Measurements from ENCODE around the gene OLFML3.

The OLFML3 gene

GRCh38 chr1:113965703-113966412, 13.4 kb upstream of the OLFML3 start:
- Mint-ChIP-seq H3K4me1 (no peaks in the 10 kb centered on the region), H3K27me3 (no peaks in the 10 kb centered on the region), H3K4me3 (no peak overlapping the region), H3K36me3 (peaks cover 39% of the 10 kb centered on the region), H3K27ac (no peak overlapping the region), H3K9me3 (no peaks in the 10 kb centered on the region)
- ATAC-seq (ENCODE audit: low read depth) (no peak), DNase-seq (ENCODE audit: low spot score in 2 of 2) (no peak)

- DNase-seq (ENCODE audit: low spot score in 2 of 2) (no peak), ATAC-seq (ENCODE audit: low read depth) (no peak)
- H3K27ac Mint-ChIP-seq, result no peak overlapping the region
- H3K36me3 Mint-ChIP-seq, result peaks cover 27% of the 10 kb centered on the region
- no peaks in the 10 kb centered on the region for H3K4me1 Mint-ChIP-seq
- H3K4me3 Mint-ChIP-seq, result no peak overlapping the region
- H3K9me3 Mint-ChIP-seq, result no peaks in the 10 kb centered on the region
- no peaks in the 10 kb centered on the region for H3K27me3 Mint-ChIP-seq
Observed at GRCh38 chr1:113972954-113973353, 6.3 kb upstream of the OLFML3 start.

- Mint-ChIP-seq H3K27me3 (no peaks in the 10 kb centered on the region), H3K27ac (no peak overlapping the region), H3K4me3 (no peak overlapping the region), H3K9me3 (no peaks in the 10 kb centered on the region), H3K4me1 (no peaks in the 10 kb centered on the region), H3K36me3 (peaks cover 15% of the 10 kb centered on the region)
- no peak for ATAC-seq (ENCODE audit: low read depth)
- no peak for DNase-seq (ENCODE audit: low spot score in 2 of 2)
Observed at GRCh38 chr1:113975211-113975895, 3.9 kb upstream of the OLFML3 start.

GRCh38 chr1:113976609-113977278, 2.5 kb upstream of the OLFML3 start:
- no peak overlapping the region for H3K27ac Mint-ChIP-seq
- H3K9me3 Mint-ChIP-seq, result no peaks in the 10 kb centered on the region
- no peaks in the 10 kb centered on the region for H3K27me3 Mint-ChIP-seq
- ATAC-seq (ENCODE audit: low read depth), result no peak
- peaks cover 13% of the 10 kb centered on the region for H3K36me3 Mint-ChIP-seq
- no peaks in the 10 kb centered on the region for H3K4me1 Mint-ChIP-seq
- H3K4me3 Mint-ChIP-seq, result no peak overlapping the region
- no peak for DNase-seq (ENCODE audit: low spot score in 2 of 2)

- Mint-ChIP-seq H3K4me3 (no peak overlapping the region), H3K27me3 (no peaks in the 10 kb centered on the region), H3K4me1 (peaks cover 3% of the 10 kb centered on the region), H3K27ac (no peak overlapping the region), H3K36me3 (peaks cover 10% of the 10 kb centered on the region), H3K9me3 (no peaks in the 10 kb centered on the region)
- ATAC-seq (ENCODE audit: low read depth) (no peak), DNase-seq (ENCODE audit: low spot score in 2 of 2) (no peak)
Observed at GRCh38 chr1:113977906-113978305, 1.4 kb upstream of the OLFML3 start.

- no peak for DNase-seq (ENCODE audit: low spot score in 2 of 2)
- Mint-ChIP-seq H3K9me3 (no peaks in the 10 kb centered on the region), H3K36me3 (no peaks in the 10 kb centered on the region), H3K4me3 (no peak overlapping the region), H3K27ac (no peak overlapping the region), H3K4me1 (peaks cover 3% of the 10 kb centered on the region), H3K27me3 (no peaks in the 10 kb centered on the region)
- ATAC-seq (ENCODE audit: low read depth), result no peak
Observed at GRCh38 chr1:113980110-113980509, 836 bp downstream of the OLFML3 start.

GRCh38 chr1:113981962-113982931, 3.0 kb downstream of the OLFML3 start:
- no peak overlapping the region for H3K4me3 Mint-ChIP-seq
- no peak overlapping the region for H3K27ac Mint-ChIP-seq
- H3K27me3 Mint-ChIP-seq, result peaks cover 2% of the 10 kb centered on the region
- DNase-seq (ENCODE audit: low spot score in 2 of 2), result no peak
- ATAC-seq (ENCODE audit: low read depth), result no peak
- H3K9me3 Mint-ChIP-seq, result no peaks in the 10 kb centered on the region
- H3K36me3 Mint-ChIP-seq, result peaks cover 2% of the 10 kb centered on the region
- H3K4me1 Mint-ChIP-seq, result peaks cover 3% of the 10 kb centered on the region

- Mint-ChIP-seq H3K9me3 (no peaks in the 10 kb centered on the region), H3K27me3 (peaks cover 5% of the 10 kb centered on the region), H3K27ac (no peak overlapping the region), H3K4me1 (peaks cover 3% of the 10 kb centered on the region), H3K4me3 (no peak overlapping the region), H3K36me3 (peaks cover 2% of the 10 kb centered on the region)
- ATAC-seq (ENCODE audit: low read depth), result no peak
- DNase-seq (ENCODE audit: low spot score in 2 of 2), result no peak
Observed at GRCh38 chr1:113982949-113983348, 3.7 kb downstream of the OLFML3 start.

- H3K4me1 Mint-ChIP-seq, result peaks cover 3% of the 10 kb centered on the region
Observed at GRCh38 chr1:113983391-113983790, 4.1 kb downstream of the OLFML3 start.

GRCh38 chr1:113983826-113984225, 4.6 kb downstream of the OLFML3 start:
- peaks cover 6% of the 10 kb centered on the region for H3K27me3 Mint-ChIP-seq
- H3K9me3 Mint-ChIP-seq, result no peaks in the 10 kb centered on the region
- H3K36me3 Mint-ChIP-seq, result peaks cover 2% of the 10 kb centered on the region
- H3K27ac Mint-ChIP-seq, result no peak overlapping the region
- peaks cover 3% of the 10 kb centered on the region for H3K4me1 Mint-ChIP-seq
- no peak for DNase-seq (ENCODE audit: low spot score in 2 of 2)
- no peak overlapping the region for H3K4me3 Mint-ChIP-seq
- ATAC-seq (ENCODE audit: low read depth), result no peak

More at GRCh38 chr1:113983391-113983790, 4.1 kb downstream of the OLFML3 start:
- H3K27me3 Mint-ChIP-seq, result peaks cover 5% of the 10 kb centered on the region
- no peak for DNase-seq (ENCODE audit: low spot score in 2 of 2)
- H3K36me3 Mint-ChIP-seq, result peaks cover 2% of the 10 kb centered on the region
- no peak overlapping the region for H3K4me3 Mint-ChIP-seq
- H3K9me3 Mint-ChIP-seq, result no peaks in the 10 kb centered on the region
- ATAC-seq (ENCODE audit: low read depth), result no peak
- no peak overlapping the region for H3K27ac Mint-ChIP-seq

GRCh38 chr1:113984710-113985109, 5.4 kb downstream of the OLFML3 start:
- Mint-ChIP-seq H3K4me1 (peaks cover 3% of the 10 kb centered on the region), H3K27ac (no peak overlapping the region), H3K4me3 (no peak overlapping the region), H3K27me3 (peaks cover 11% of the 10 kb centered on the region), H3K9me3 (peaks cover 2% of the 10 kb centered on the region), H3K36me3 (peaks cover 2% of the 10 kb centered on the region)
- ATAC-seq (ENCODE audit: low read depth) (no peak), DNase-seq (ENCODE audit: low spot score in 2 of 2) (no peak)

GRCh38 chr1:113986802-113987201, 7.5 kb downstream of the OLFML3 start:
- Mint-ChIP-seq H3K27ac (no peak overlapping the region), H3K9me3 (peaks cover 2% of the 10 kb centered on the region), H3K36me3 (peaks cover 2% of the 10 kb centered on the region), H3K4me3 (no peak overlapping the region), H3K4me1 (peaks cover 3% of the 10 kb centered on the region), H3K27me3 (peaks cover 24% of the 10 kb centered on the region)
- ATAC-seq (ENCODE audit: low read depth) (no peak), DNase-seq (ENCODE audit: low spot score in 2 of 2) (no peak)

- Mint-ChIP-seq H3K27me3 (peaks cover 24% of the 10 kb centered on the region), H3K4me1 (peaks cover 3% of the 10 kb centered on the region), H3K36me3 (peaks cover 2% of the 10 kb centered on the region), H3K9me3 (peaks cover 2% of the 10 kb centered on the region), H3K27ac (no peak overlapping the region), H3K4me3 (no peak overlapping the region)
- DNase-seq (ENCODE audit: low spot score in 2 of 2) (no peak), ATAC-seq (ENCODE audit: low read depth) (no peak)
Observed at GRCh38 chr1:113987259-113987658, 8.0 kb downstream of the OLFML3 start.
